GM21619 (cell line): ENCODE results near the gene DDHD1.
"Not testable (repeated sequence)": the region's sequence is repeated elsewhere in the genome, so short reads cannot be mapped to it uniquely, and the experiment has no call there.

ENCODE experiments used
- ATAC-seq: cut with Tn5 transposase; IDR thresholded peaks from one replicate; pipeline ENCODE4 v1.9.1; 2021; ENCODE audit not compliant: unreplicated experiment

DDHD1 gene

GRCh38 chr14:53152184-53152886 is 788 bp downstream of the DDHD1 start:
- ATAC-seq = peak; percentile 23

- peak; percentile 2 for ATAC-seq
These were observed 1.5 kb downstream of the DDHD1 start for GRCh38 chr14:53151523-53152183.

GRCh38 chr14:53149668-53150316 is 3.3 kb downstream of the DDHD1 start:
- ATAC-seq = no peak

- peak; percentile 11 for ATAC-seq
These were observed 4.5 kb downstream of the DDHD1 start for GRCh38 chr14:53148671-53149070.

- no peak for ATAC-seq
These were observed 5.2 kb downstream of the DDHD1 start for GRCh38 chr14:53147893-53148292.

- ATAC-seq = peak; percentile 37
These were observed 5.9 kb downstream of the DDHD1 start for GRCh38 chr14:53147208-53147607.

- no peak for ATAC-seq
These were observed 6.4 kb downstream of the DDHD1 start for GRCh38 chr14:53146739-53147138.

GRCh38 chr14:53144244-53144643 is 8.9 kb downstream of the DDHD1 start:
- peak; percentile 79 for ATAC-seq

GRCh38 chr14:53140585-53140984 is 12.5 kb downstream of the DDHD1 start:
- ATAC-seq = no peak

- no peak for ATAC-seq
These were observed 15.4 kb downstream of the DDHD1 start for GRCh38 chr14:53137568-53138203.

- not testable (repeated sequence) for ATAC-seq
These were observed 22.6 kb downstream of the DDHD1 start for GRCh38 chr14:53130491-53130890.

GRCh38 chr14:53128303-53129028 is 24.7 kb downstream of the DDHD1 start:
- no peak for ATAC-seq

GRCh38 chr14:53127832-53128231 is 25.3 kb downstream of the DDHD1 start:
- no peak for ATAC-seq

- no peak for ATAC-seq
These were observed 26.0 kb downstream of the DDHD1 start for GRCh38 chr14:53127151-53127550.

GRCh38 chr14:53126731-53127130 is 26.4 kb downstream of the DDHD1 start:
- ATAC-seq = no peak

GRCh38 chr14:53124786-53125185 is 28.3 kb downstream of the DDHD1 start:
- no peak for ATAC-seq

- not testable (repeated sequence) for ATAC-seq
These were observed 31.7 kb downstream of the DDHD1 start for GRCh38 chr14:53121419-53121818.

GRCh38 chr14:53117479-53117878 is 35.6 kb downstream of the DDHD1 start:
- ATAC-seq = not testable (repeated sequence)

- ATAC-seq = no peak
These were observed 39.1 kb downstream of the DDHD1 start for GRCh38 chr14:53113989-53114388.

GRCh38 chr14:53110096-53110495 is 43.0 kb downstream of the DDHD1 start:
- no peak for ATAC-seq
